Skeletal muscle satellite cell (primary cell): ENCODE results near the gene RRP7A.
"Not testable (repeated sequence)": the region's sequence is repeated elsewhere in the genome, so short reads cannot be mapped to it uniquely, and the experiment has no call there.

Experiments
- H3K27me3 ChIP-seq: 2 replicates; pipeline ENCODE4 v1.7.0; 2013; ENCODE audit warnings: low read length; ENCODE audit not compliant: control insufficient read depth, insufficient read depth
- H3K36me3 ChIP-seq: 2 replicates; pipeline ENCODE4 v1.7.0; 2013; ENCODE audit warnings: mild to moderate bottlenecking, control low read depth, low read length; ENCODE audit not compliant: insufficient read depth
- H3K4me1 ChIP-seq: 2 replicates; pipeline ENCODE4 v1.7.0; 2013; ENCODE audit warnings: low read length; ENCODE audit not compliant: control insufficient read depth, insufficient read depth
- H3K4me2 ChIP-seq: 2 replicates; pipeline ENCODE4 v1.7.0; 2013; ENCODE audit warnings: mild to moderate bottlenecking, low read length
- H3K4me3 ChIP-seq: 2 replicates; pipeline ENCODE4 v1.7.0; 2013; ENCODE audit warnings: low read length
- H3K9ac ChIP-seq: 2 replicates; pipeline ENCODE4 v1.7.0; 2013; ENCODE audit warnings: mild to moderate bottlenecking, low read depth, low read length, moderate library complexity
- H3K9me3 ChIP-seq: replicated peaks from 2 replicates; pipeline ENCODE4 v1.7.0; 2013; ENCODE audit warnings: mild to moderate bottlenecking, control low read depth, low read length

RRP7A gene

DNA sequence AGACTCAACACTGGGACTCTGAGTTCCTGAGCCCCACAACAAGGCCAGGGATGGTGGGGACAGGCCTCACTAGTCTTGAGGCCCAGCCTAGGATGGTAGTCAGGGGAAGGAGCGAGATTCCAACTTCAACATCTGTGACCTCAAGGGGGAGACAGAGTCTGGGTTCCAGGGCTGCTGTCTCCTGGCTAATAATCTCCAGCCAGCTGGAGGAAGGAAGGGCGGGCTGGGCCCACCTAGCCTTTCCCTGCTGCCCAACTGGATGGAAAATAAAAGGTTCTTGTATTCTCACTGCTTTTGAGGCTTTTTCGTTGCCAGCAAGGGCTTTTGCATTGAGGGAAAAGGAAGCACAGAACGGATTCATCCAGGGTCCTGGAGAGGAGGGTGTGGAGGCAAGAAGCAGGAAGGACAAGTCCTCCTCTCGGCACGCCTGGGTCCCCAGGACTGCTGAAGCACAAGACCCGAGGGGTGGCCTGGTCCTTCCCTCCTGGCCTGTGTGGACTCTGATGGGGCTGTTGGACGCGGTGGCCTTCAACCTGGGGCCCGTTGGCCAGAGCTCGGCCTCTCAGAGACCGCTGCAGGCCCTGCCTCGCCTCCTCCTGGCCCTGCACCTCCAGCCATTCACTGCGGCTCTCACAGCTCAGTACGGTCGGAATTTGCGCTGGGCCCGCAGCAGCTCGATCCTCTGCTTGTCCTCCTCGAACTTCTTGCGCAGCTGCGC is 7.2 kb downstream of the RRP7A start:
- not testable (repeated sequence) for H3K9ac ChIP-seq, H3K4me2 ChIP-seq
- H3K36me3 ChIP-seq, result peaks cover 13% of the 10 kb centered on the region

DNA sequence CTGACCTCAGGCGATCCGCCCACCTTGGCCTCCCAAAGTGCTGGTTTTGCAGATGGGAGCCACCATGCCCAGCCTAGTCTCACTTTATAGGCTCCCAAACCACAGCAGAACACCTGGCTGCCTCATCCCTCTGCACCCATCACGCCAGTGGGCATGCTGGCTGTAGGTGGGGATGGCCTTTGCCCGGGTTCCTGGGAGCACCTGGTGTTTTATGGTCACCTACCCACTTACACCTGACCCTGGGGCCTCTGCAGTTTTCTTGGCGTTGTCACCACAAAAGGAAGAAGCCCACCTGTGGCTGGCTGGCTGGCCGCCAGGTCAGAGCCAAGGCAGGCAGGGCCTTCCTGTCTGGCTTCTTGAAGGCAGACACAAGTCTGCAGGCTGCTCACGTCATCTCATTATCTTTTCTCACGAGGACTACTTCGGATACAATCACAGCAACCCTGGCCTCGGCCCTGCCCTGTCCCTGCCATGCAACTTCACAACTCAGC is 8.2 kb downstream of the RRP7A start:
- H3K9me3 ChIP-seq, result no peaks in the 10 kb centered on the region
- H3K4me3 ChIP-seq, result no peak overlapping the region
- no peak overlapping the region for H3K9ac ChIP-seq
- peaks cover 11% of the 10 kb centered on the region for H3K36me3 ChIP-seq
- H3K27me3 ChIP-seq, result peaks cover 6% of the 10 kb centered on the region
- H3K4me1 ChIP-seq, result no peaks in the 10 kb centered on the region
- no peak overlapping the region for H3K4me2 ChIP-seq

More for the DNA sequence above, 7.2 kb downstream of the RRP7A start:
- not testable (repeated sequence) for H3K4me3 ChIP-seq, H3K9me3 ChIP-seq, H3K4me1 ChIP-seq, H3K27me3 ChIP-seq

DNA sequence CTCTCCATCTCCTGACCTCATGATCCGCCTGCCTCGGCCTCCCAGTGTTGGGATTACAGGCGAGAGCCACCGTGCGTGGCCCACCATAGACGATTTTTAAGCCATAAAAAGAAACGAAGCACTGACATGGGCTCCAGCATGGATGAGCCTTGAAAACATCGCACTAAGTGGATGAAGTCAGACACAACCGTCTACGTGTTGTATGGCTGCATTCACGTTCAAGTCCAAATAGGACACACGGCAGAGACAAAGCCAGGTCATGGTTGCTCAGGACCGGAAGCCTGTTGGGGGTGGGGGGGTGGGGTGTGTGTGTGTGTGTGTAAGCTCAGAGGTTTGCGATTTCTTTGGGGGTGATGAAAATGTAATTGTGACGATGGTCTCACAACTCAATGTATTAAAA is 10.0 kb downstream of the RRP7A start:
- Histone ChIP-seq H3K4me3 (no peak overlapping the region), H3K27me3 (peaks cover 6% of the 10 kb centered on the region), H3K36me3 (no peaks in the 10 kb centered on the region), H3K4me1 (no peaks in the 10 kb centered on the region), H3K9ac (no peak overlapping the region), H3K4me2 (no peak overlapping the region), H3K9me3 (no peaks in the 10 kb centered on the region)

DNA sequence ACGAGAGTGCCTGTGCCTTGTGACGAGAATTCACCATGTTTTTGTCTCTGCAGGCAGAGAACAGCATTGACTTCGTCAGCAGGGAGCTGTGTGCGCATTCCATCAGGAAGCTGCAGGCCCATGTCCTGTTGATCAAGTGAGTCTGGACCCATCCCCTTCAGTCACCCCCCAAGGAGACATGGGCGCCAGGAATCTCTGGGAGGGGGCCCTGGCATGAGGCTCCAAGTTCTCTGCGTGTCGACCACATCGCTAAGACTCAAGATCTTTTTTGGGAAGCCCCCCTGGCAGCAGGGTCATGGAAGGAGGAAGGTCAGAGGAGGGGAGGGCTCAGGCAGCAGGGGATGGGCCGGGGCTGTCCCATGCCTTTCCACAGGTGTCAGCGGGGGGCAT is 10.6 kb downstream of the RRP7A start:
- H3K9ac ChIP-seq, result not testable (repeated sequence)

DNA sequence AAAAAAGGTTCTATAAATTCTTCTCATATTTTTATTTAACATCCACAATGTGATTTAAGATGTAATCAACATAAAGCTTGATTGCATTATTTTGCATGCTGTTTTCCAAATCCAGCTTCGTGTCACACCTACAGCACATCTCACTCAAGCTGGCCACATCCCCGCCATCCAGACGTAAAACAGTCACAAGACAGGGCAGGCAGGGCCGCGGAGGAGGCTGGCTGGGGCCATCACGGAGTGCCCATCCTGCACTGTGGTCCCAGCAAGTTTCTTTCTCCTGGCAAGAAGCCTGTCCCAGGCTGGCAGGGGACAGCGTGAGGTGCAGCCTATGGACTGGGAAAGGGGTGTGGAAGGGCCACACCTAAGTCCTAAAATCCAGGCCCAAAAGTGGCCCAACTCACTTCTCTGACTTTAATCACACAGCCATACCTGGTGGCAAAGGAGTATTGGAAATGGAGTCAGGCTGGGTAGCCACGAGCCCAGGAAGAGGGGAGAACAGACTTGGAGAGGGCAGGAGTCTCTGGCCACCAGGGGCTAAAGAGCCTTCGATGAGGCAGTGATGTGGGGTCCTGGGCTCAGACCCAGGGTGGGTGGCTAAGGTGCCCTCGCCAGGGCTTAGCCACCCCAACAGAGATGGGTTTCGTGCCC is 11.1 kb downstream of the RRP7A start:
- H3K9ac ChIP-seq, H3K9me3 ChIP-seq, H3K4me2 ChIP-seq, H3K27me3 ChIP-seq, H3K36me3 ChIP-seq, H3K4me3 ChIP-seq, H3K4me1 ChIP-seq: not testable (repeated sequence)

More for the DNA sequence above, 10.6 kb downstream of the RRP7A start:
- not testable (repeated sequence) for H3K27me3 ChIP-seq, H3K4me2 ChIP-seq, H3K9me3 ChIP-seq, H3K4me3 ChIP-seq, H3K4me1 ChIP-seq, H3K36me3 ChIP-seq

DNA sequence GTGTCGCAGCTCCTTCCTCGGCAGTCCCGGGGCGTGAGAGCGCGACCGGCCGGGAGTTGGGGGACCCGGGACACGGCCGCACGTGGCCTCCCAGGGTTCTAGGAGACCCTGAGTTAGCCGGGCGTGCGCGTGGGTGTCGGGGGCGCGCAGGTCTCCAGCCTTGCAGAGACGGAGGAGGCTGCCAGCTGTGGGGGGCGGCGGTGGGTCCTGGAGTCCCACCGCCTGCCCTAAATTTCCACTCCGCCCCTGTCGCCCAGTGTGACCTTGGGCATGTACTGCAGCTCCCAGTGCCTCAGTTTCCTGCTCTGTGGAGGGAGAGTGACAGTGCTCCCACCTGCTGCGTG is 18.8 kb downstream of the RRP7A start:
- Histone ChIP-seq H3K27me3 (peaks cover 13% of the 10 kb centered on the region), H3K4me2 (peak overlapping the region; percentile 78), H3K4me3 (peak overlapping the region; percentile 55), H3K4me1 (no peaks in the 10 kb centered on the region), H3K36me3 (no peaks in the 10 kb centered on the region), H3K9ac (no peak overlapping the region), H3K9me3 (no peaks in the 10 kb centered on the region)

DNA sequence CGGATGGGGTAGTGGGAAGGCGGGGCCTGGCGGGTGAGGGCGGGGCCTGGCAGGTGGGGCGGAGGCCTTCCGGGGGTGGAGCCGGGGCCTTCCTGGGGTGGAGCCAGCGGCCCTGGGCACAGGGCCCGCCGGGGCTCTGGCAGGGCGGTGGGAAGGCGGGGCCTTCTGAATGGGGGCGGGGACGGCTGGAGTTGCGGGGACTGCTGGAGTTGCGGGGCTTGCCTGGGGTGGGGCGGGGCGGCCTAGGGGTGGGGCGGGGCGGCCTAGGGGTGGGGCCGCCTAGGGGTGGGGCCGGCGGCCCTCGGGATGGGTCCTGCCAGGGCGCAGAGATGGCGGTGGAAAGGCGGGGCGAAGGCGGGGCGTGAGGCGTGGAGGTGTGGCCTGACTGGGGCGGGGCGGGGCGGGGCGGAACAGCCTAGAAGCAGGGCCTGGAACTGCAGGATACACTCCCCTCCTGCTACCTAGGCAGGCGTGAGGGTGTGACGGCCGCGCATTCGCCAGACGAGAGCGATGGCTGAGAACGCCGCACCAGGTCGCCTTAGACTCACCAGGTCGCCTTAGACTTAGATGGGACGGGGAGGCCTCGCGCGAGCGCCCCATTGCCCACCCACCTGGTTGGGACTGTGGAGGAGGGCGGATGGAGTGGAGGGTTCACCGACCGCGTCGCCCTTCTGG is 19.3 kb downstream of the RRP7A start:
- Histone ChIP-seq H3K4me1 (no peaks in the 10 kb centered on the region), H3K9me3 (no peaks in the 10 kb centered on the region), H3K4me3 (peak overlapping the region; percentile 55), H3K27me3 (peaks cover 13% of the 10 kb centered on the region), H3K4me2 (peak overlapping the region; percentile 78), H3K9ac (no peak overlapping the region), H3K36me3 (no peaks in the 10 kb centered on the region)

DNA sequence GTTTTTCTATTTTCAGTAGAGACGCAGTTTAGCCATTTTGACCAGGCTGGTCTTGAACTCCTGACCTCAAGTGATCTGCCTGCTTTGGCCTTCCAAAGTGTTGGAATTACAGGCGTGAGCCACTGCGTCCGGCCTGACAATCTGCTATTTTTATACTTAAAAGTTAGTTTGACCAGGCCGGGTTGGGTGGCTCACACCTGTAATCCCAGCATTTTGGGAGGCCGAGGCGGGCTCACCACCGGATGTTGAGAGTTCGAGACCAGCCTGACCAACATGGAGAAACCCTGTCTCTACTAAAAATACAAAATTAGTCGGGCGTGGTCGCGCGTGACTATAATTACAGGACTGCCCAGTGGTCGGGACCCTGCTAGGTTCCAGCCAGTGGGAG is 19.8 kb downstream of the RRP7A start:
- H3K9ac ChIP-seq, H3K36me3 ChIP-seq, H3K9me3 ChIP-seq, H3K4me1 ChIP-seq: not testable (repeated sequence)
- H3K4me2 ChIP-seq, result peak overlapping the region; percentile 29
- peak overlapping the region; percentile 19 for H3K4me3 ChIP-seq
- peaks cover 13% of the 10 kb centered on the region for H3K27me3 ChIP-seq

DNA sequence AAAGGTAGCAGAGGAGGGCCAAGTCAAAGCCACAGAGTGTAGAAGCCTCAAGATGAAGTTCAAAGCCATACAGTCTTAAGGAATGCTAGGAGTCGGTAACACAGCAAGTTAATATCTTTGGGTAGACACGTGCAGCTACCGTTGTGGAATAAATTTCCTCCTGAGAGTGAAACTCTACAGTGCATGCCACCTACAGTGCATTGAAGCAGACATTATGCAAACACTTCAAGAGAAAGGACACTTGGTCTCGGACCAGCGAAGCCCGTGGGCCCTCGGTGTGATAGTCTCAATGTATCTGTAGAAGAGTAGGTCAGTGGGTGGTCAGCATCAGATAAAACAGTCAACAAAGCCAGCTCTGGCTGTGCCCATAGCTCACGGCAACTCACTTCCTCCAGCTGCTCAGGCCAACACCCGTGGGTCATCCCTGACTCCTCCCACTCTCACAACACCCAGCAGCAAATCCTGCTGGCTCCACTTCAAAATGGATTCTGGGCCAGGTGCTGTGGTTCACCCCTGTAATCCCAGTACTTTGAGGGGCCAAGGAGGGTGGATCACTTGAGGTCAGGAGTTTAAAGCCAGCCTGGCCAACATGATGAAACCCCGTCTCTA is 24.0 kb downstream of the RRP7A start:
- H3K9me3 ChIP-seq, H3K4me2 ChIP-seq, H3K9ac ChIP-seq, H3K36me3 ChIP-seq, H3K4me3 ChIP-seq, H3K4me1 ChIP-seq: not testable (repeated sequence)
- peaks cover 17% of the 10 kb centered on the region for H3K27me3 ChIP-seq

DNA sequence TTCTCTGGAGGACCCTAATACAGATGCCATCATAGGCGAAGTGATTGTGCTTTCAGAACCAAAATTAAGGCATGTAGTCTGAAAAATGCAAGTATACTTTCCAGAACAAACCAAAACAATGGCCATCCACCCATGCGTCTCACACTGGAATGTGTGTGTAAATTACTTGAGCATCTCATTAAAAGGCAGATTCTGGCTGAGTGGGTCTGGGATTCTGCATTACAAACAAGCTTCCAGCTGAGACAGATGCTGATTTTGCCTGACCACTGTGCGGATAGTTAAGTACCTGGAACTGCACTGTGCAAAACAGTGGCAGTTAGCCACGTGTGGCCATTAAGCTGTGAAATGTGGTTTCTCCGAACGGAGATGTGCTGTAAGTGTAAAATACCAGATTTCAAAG is 26.2 kb downstream of the RRP7A start:
- H3K36me3 ChIP-seq, result no peaks in the 10 kb centered on the region
- no peak overlapping the region for H3K9ac ChIP-seq
- peaks cover 16% of the 10 kb centered on the region for H3K27me3 ChIP-seq
- no peaks in the 10 kb centered on the region for H3K4me1 ChIP-seq
- H3K4me3 ChIP-seq, result no peak overlapping the region
- no peak overlapping the region for H3K4me2 ChIP-seq
- H3K9me3 ChIP-seq, result no peaks in the 10 kb centered on the region

DNA sequence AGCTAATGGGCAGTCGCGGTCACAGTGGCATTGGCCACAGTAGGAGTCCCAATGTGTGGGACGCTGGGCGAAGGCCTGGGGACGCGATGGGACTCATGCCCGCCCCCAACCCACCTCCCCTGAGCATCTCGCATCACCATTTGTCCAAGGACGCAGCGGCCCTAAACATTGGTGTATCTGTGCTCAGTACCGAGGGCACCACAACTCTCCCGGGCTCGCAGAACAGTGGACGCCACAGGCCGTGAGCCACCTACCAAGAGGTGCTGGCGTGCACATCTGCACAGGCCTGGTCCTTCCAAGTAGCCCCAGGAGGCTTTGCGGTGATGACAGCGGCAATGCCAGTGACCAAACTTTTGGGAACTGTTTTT is 27.3 kb downstream of the RRP7A start:
- H3K27me3 ChIP-seq, result peaks cover 18% of the 10 kb centered on the region

More for the DNA sequence above, 27.3 kb downstream of the RRP7A start:
- Histone ChIP-seq H3K9me3 (no peaks in the 10 kb centered on the region), H3K36me3 (no peaks in the 10 kb centered on the region), H3K9ac (no peak overlapping the region), H3K4me3 (no peak overlapping the region), H3K4me1 (no peaks in the 10 kb centered on the region), H3K4me2 (no peak overlapping the region)
